Heart right ventricle (tissue), 16 donors: ENCODE measurements around the gene PLK3. TPM values are rescaled to one million over a fixed set of nuclear protein-coding genes. Genes with fewer than 3 reads are reported as not detected.

Source experiments
- ATAC-seq, 8 donors: fragments of 200-7000 bp; cut with Tn5 transposase; one replicate each; pipeline ENCODE4 v1.9.1; 2020; ENCODE audit warnings: mild to moderate bottlenecking in 8 of 8, moderate library complexity in 8 of 8, moderate number of reproducible peaks in 1 of 8
- DNase-seq, 2 donors: peaks; one replicate each; pipeline ENCODE4 v3.0.0-alpha.2; 2020
- H3K27ac ChIP-seq, 10 donors: fragments of 200-600 bp; sonication (generic) in 2 of 10; one replicate each; pipeline versions ENCODE4 v1.5.0 to v1.8.0; 2020 to 2022; ENCODE audit warnings: mild to moderate bottlenecking in 3 of 10
- H3K27me3 ChIP-seq, 7 donors: fragments of 200-600 bp; one replicate each; pipeline ENCODE4 v1.8.0; 2021 to 2022; ENCODE audit warnings: mild to moderate bottlenecking in 2 of 7
- H3K36me3 ChIP-seq, 9 donors: fragments of 200-600 bp; sonication (generic) in 1 of 9; one replicate each; pipeline versions ENCODE4 v1.5.0 to v1.8.0; 2020 to 2022; ENCODE audit warnings: mild to moderate bottlenecking in 2 of 9
- H3K4me1 ChIP-seq, 9 donors: fragments of 200-600 bp; sonication (generic) in 1 of 9; one replicate each; pipeline versions ENCODE4 v1.5.0 to v1.8.0; 2020 to 2022; ENCODE audit warnings: mild to moderate bottlenecking in 4 of 9
- H3K4me3 ChIP-seq, 10 donors: fragments of 200-600 bp; sonication (generic) in 2 of 10; one replicate each; pipeline versions ENCODE4 v1.5.0 to v1.8.0; 2020 to 2022; ENCODE audit warnings: mild to moderate bottlenecking in 7 of 10, moderate library complexity in 2 of 10
- H3K9me3 ChIP-seq, 11 donors: fragments of 200-600 bp in 10 of 11; sonication (generic) in 2 of 11; one replicate each; pipeline versions ENCODE4 v1.5.0 to v1.8.0; 2013 to 2022; ENCODE audit warnings: mild to moderate bottlenecking in 2 of 11, control low read depth in 1 of 11, moderate library complexity in 1 of 11
- WGBS, 2 donors: extraction: QIAGEN DNeasy Blood & Tissue Kit; methylation state at CpG; one replicate each; pipeline ENCODE4 v1.1.7; 2013; ENCODE audit warnings: inconsistent platforms in 1 of 2; 5-methylcytosine and 5-hydroxymethylcytosine counted together
- intact Hi-C, 10 donors: fragments of 100-400 bp; cut with DNase I; formaldehyde crosslinking; loops; one replicate each; pipeline versions ENCODE4 v1.11.1 to v1.14.2; 2022
- polyA plus RNA-seq, 2 donors: library from polyadenylated mRNA; stranded (reverse); fragments of 200-250 nt; gene quantifications; one replicate each; pipeline ENCODE4 v1.2.3, GENCODE V29; 2013
- total RNA-seq, 10 donors: library from RNA; stranded (reverse); fragmentation: NEBNext Ultra II Directional in 3 of 10; extraction: Animal tissue kit (Norgen Biotek cat#: 25700) in 3 of 10; gene quantifications; one replicate each; pipeline versions ENCODE4 v1.2.1 to v1.2.4, GENCODE V29; 2021 to 2023
- TF ChIP-seq, protein P1 (sequence below), 9 donors: fragments of 200-600 bp; sonication (generic) in 2 of 9; IDR thresholded peaks; one replicate each; pipeline versions ENCODE4 v1.5.0 to v1.8.0; 2021 to 2022; ENCODE audit warnings: antibody characterized with exemption in 9 of 9, mild to moderate bottlenecking in 5 of 9, moderate library complexity in 1 of 9
- donor health status: Arrhythmogenic right ventricular cardiomyopathy.
- donor health status: ischemic (EF 13 %, LVEDD 7.1; RV severe dilation, severe dysfunction).
- donor health status: healthy with polysubstance abuse.
- donor health status: DM: no; HTN: yes; CAD: no.
- donor health status: DM: no; HTN: no; CAD: no.
- donor health status: ischemic (EF 25% LVEDD 6.9; RV normal size, moderate dysfunction).
- donor health status: ischemic (EF 25% LVEDD 5.7; RV mildly dilated, moderate dysfunction).
- donor health status: healthy.
- donor health status: DM: yes; HTN: yes; CAD: no.
- donor health status: Ischemic cardiomyopathy.
- donor health status: ischemic (EF 35%, LVEDD 5.7; RV mildly dilated, moderate dysfunction).
- donor health status: nonischemic (EF 11% LVEDD 7.7; RV severe dilation, severe dysfunction).
- donor health status: DM: yes; HTN: yes; CAD: no.
- donor health status: PGD.
- donor health status: ischemic (EF 29% LVEDD 5.4; RV normal size, mild dysfunction).
- donor health status: nonischemic (EF 23%, LVEDD 6.1; RV moderate dilation, normal function).

The PLK3 gene
- total and polyA plus RNA-seq, 12 donors, result 2.9 to 12.7 (median 7.0) TPM

DNA sequence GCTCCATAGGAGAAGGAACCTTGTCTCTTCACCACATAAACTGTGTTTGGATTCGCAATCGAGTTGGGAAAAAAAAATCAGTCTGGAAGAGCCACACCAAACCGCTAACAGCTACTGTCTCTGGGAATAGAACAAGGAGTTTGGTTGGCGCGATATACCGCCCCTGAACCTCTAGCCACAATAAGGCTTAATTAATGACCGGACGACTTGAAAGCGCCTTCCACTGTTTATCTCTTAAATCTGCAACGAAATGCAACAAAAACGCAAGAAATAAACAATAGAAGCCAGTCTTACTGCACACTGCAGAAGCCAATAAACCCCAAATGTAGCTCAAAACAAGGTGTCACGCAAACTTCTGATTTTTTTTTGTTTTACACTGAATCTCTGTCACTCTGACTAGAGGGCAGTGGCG lies 19.0 kb downstream of the PLK3 start:
- intact Hi-C loops, result loop anchor here in 1 of 10 donors (2.0 kb wide), 1 partner anchor 18 kb away; the partner anchor contains the start of gene PLK3
- peaks cover 0 to 16% (median 0%) of the 10 kb centered on the region in 9 donors for H3K36me3 ChIP-seq

DNA sequence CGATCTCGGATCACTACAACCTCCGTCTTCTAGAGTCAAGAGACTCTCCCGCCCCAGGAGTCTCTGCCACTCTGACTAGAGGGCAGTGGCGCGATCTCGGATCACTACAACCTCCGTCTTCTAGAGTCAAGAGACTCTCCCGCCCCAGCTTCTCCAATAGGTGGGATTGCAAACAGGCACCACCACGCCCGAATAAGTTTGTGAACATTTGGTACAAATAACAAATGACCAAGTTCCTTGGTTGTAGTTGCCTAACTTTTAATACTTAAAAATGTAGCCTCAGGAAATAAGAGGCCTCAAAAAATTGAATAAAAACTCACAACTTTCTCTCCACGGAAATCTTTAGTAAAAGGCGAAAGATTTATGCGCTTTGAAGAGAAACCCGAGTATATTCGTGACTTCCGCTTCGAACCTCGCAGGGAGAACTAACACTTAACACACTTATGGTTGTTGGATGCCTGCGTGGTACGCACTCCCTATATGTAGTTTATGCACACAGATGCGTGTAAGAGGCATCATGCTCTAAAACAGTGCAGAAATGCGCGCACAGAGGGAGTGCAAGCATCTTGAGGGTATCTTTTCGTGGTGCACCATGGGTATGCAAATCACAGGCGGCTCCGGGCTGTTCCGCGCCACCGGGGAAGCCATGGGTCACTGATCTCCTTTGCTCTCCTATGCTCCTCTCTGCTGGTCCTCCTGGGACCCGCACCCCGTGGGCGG lies 19.6 kb downstream of the PLK3 start:
- no peaks in the 10 kb centered on the region for H3K27me3 ChIP-seq
- no peaks in the 10 kb centered on the region for H3K9me3 ChIP-seq
- H3K36me3 ChIP-seq, result peaks cover 0 to 15% (median 0%) of the 10 kb centered on the region in 9 donors
- H3K4me3 ChIP-seq, result peak overlapping the region; percentile 47 to 76 (median 64)
- intact Hi-C loops, result loop anchor here in 4 of 10 donors (2.0 to 5.0 kb wide), 4 partner anchors 19 to 483 kb away; partner anchors contain the start of genes BEST4 (in 1 of the 4) and PLK3 (in 1 of the 4)
- ATAC-seq (peak; percentile 88 to 95 (median 92)), DNase-seq (peak; percentile 79 to 84)
- WGBS, 2 donors, result 0% methylated on average over 33 of the region's 33 CpGs
- peaks cover 7 to 30% (median 12%) of the 10 kb centered on the region in 9 donors for H3K4me1 ChIP-seq
- TF ChIP-seq, protein P1, sequence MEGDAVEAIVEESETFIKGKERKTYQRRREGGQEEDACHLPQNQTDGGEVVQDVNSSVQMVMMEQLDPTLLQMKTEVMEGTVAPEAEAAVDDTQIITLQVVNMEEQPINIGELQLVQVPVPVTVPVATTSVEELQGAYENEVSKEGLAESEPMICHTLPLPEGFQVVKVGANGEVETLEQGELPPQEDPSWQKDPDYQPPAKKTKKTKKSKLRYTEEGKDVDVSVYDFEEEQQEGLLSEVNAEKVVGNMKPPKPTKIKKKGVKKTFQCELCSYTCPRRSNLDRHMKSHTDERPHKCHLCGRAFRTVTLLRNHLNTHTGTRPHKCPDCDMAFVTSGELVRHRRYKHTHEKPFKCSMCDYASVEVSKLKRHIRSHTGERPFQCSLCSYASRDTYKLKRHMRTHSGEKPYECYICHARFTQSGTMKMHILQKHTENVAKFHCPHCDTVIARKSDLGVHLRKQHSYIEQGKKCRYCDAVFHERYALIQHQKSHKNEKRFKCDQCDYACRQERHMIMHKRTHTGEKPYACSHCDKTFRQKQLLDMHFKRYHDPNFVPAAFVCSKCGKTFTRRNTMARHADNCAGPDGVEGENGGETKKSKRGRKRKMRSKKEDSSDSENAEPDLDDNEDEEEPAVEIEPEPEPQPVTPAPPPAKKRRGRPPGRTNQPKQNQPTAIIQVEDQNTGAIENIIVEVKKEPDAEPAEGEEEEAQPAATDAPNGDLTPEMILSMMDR (IDR thresholded peaks at IDR 0.05), result peak in 3 of 9 donors; percentile 24 to 35 (median 33)
- H3K27ac ChIP-seq, result peak overlapping the region; percentile 85 to 99 (median 96)

More for the DNA sequence above, 19.0 kb downstream of the PLK3 start:
- peak overlapping the region; percentile 47 to 76 (median 64) for H3K4me3 ChIP-seq
- no peaks in the 10 kb centered on the region for H3K9me3 ChIP-seq
- H3K4me1 ChIP-seq, result peaks cover 7 to 36% (median 13%) of the 10 kb centered on the region in 9 donors
- H3K27ac ChIP-seq, result peak overlapping the region; percentile 85 to 99 (median 96)
- TF ChIP-seq, protein P1 (IDR thresholded peaks at IDR 0.05), result peak in 2 of 9 donors; percentile 28 to 36
- DNase-seq (peak in 1 of 2 donors; percentile 1), ATAC-seq (peak in 6 of 8 donors; percentile 8 to 32 (median 17))
- no peaks in the 10 kb centered on the region for H3K27me3 ChIP-seq
- WGBS, 2 donors, result 2% methylated on average over 13 of the region's 13 CpGs

DNA sequence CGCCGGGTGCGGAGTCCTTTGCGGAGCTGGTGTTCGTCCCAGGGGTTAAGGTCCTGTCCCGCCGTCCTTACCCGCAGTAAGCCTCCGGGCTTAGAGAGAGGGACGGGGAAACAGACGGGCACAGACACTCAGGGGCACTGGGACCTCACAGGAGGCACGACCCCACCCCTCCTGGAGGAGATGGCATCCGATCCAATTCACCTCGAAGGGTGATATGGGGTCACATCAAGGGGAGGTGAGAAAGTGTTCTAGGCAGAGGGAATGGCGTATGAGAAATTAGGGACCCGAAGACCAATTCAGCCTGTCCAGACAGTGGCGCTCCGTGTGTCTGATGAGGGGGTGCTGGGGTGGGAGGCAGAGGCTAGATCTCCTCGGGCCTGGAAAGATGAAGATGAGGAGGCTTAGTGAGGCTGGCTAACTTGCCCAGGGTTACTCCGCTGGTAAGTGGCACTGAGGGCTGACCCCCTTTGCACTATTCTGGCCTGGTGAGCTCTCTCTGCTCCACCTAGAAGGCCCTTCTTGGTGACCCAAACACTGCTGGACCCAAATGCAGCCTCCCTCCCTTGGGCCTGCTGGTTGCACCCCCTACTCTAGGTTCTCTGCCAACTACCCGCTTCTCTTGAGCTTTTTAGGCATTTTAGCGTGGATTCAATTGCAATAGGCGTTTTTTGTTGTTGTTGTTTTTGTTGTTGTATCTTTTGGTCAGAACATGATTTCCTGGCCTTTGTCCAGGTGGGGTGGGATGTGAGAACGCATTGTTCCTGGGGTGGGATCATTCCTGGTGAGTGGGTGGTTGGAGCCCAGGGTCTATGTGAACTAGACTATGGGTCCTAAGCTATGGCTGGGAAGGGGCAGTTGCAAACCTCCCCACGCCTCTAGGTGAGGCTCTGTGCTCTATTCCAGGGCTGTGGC lies 20.4 kb downstream of the PLK3 start:
- intact Hi-C loops, result loop anchor here in 3 of 10 donors (2.0 to 5.0 kb wide), 3 partner anchors 22 to 482 kb away; partner anchors contain the start of gene BEST4 (in 1 of the 3)
- Histone ChIP-seq H3K4me1 (peaks cover 7 to 32% (median 12%) of the 10 kb centered on the region in 9 donors), H3K4me3 (peak overlapping the region; percentile 47 to 76 (median 64)), H3K9me3 (no peaks in the 10 kb centered on the region), H3K27me3 (no peaks in the 10 kb centered on the region), H3K27ac (peak overlapping the region; percentile 85 to 99 (median 96)), H3K36me3 (peaks cover 0 to 6% (median 0%) of the 10 kb centered on the region in 9 donors)
- DNase-seq (peak in 1 of 2 donors; percentile 15), ATAC-seq (peak; percentile 10 to 41 (median 34))
- 24 to 25% methylated on average over 25 of the region's 25 CpGs for WGBS, 2 donors
- TF ChIP-seq, protein P1 (IDR thresholded peaks at IDR 0.05), result no peak
